RPMI7951 (cell line): ENCODE data around the gene SARDH. TPM values are rescaled to one million over a fixed set of nuclear protein-coding genes. Genes with fewer than 3 reads are reported as not detected.

ENCODE experiments used
- DNase-seq: peaks from one replicate; pipeline ENCODE4 v3.0.0-alpha.2; 2012; ENCODE audit warnings: low read depth
- total RNA-seq: library from RNA; depleted of rRNA; stranded (reverse); fragments of >200 nt; shearing (Covaris generic); gene quantifications from 2 replicates; pipeline ENCODE4 v1.2.3, GENCODE V29; 2014

The SARDH gene
- total RNA-seq, 1 experiment from 2014 or later = 1.8 TPM

- DNase-seq = peak; percentile 94
These were observed 23.4 kb downstream of the SARDH start for GRCh38 chr9:133714606-133715294.

- no peak for DNase-seq
These were observed 24.1 kb downstream of the SARDH start for GRCh38 chr9:133713960-133714495.

- DNase-seq = no peak
These were observed 24.8 kb downstream of the SARDH start for GRCh38 chr9:133713150-133713959.

GRCh38 chr9:133712221-133713100, 25.7 kb downstream of the SARDH start:
- DNase-seq = no peak

GRCh38 chr9:133711428-133712220, 26.5 kb downstream of the SARDH start:
- peak; percentile 55 for DNase-seq

- no peak for DNase-seq
These were observed 27.3 kb downstream of the SARDH start for GRCh38 chr9:133710661-133711427.

- DNase-seq = no peak
These were observed 28.2 kb downstream of the SARDH start for GRCh38 chr9:133709691-133710571.

- DNase-seq = no peak
These were observed 29.0 kb downstream of the SARDH start for GRCh38 chr9:133709015-133709611.

GRCh38 chr9:133708246-133709014, 29.7 kb downstream of the SARDH start:
- no peak for DNase-seq

DNA sequence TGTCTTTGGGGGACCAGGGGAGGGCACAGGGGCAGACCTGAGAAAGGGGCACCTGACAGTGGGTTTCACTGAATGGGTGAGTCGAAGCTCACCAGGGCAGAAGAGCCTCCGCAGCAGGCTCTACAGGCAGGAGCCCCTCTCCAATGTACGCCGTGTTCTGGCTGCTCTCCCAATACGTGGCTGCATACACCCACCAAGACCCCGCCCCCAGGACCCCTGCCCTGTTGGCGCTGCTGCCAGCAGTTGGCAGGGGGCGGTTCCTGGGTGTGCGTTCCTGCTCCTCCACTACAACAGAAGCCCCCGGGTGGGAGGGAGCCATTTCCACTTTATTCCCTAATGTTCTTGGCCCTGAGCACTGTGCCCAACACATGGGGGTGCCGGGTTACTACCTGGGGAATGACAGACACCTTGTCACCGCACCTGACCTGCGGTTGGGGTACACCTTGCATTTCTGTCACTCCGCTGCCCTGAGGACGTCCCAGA, 30.3 kb downstream of the SARDH start:
- DNase-seq = no peak

DNA sequence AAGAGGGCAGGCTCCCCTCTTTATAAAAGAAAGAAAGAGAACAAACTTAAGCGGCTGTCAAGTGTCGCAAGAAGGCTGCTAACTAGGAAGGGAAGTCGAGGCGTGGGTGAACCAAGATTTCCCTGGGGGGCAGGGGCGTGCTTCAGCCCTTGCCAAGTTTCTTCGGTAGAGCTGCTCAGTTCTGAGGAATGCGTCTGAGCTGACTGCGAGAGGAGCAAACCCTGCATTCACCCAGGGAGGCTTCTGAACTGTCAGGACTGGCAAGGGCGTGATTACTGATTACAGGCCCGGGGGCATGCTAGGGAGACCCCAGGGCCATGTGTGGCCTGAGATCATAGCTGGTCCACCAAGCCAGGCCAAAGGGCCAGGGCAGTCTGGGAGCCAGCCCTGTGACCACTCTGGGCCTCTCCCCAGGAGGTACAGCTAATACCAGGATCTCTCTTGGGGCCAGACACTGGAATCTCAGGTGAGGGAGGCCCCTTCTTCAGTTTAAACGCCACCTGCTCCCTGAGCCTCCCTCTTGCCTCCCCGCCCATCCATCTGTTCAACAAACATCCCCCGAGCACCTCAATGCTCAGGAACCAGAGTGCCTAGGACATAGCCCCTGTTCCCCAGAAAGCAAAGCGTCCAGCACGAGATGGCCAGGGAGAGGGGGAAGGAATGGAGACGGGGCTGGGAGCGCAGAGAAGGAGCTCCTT, 30.9 kb downstream of the SARDH start:
- peak; percentile 41 for DNase-seq

DNA sequence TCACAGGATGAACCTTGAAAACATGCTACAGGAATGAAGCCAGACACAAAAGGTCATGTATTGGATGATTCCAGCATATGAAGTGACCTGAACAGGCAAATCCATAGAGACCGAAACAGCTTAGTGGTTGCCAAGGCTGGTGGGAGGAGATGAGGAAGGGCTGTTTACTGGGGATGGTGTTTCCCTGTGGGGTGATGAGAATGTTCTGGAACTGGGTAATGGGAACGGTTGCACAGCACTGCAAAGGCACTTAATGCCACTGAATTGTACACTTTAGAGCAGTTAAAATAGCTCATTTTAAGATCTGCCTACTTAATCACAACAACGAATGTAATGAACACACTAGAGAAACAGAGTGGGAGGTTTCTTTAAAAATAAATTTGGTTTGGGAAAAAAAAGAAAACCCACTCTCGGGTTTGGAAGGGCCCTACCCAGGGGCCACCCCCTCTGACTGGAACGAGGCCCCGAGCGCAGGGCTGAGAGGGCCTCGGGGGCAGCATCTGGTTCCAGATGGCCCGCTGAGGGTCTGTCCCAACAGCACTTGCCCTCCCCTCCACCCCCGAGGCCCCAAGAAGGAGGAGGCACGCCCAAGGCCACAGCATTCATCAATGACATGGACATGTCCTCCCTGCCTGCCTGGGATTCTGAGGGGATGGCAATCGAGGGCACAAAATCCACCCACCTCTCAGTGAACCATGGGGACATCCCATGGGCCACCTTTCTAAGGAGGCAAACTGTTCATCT, 31.7 kb downstream of the SARDH start:
- no peak for DNase-seq

- DNase-seq = no peak
These were observed 32.6 kb downstream of the SARDH start for GRCh38 chr9:133705576-133705975.

DNA sequence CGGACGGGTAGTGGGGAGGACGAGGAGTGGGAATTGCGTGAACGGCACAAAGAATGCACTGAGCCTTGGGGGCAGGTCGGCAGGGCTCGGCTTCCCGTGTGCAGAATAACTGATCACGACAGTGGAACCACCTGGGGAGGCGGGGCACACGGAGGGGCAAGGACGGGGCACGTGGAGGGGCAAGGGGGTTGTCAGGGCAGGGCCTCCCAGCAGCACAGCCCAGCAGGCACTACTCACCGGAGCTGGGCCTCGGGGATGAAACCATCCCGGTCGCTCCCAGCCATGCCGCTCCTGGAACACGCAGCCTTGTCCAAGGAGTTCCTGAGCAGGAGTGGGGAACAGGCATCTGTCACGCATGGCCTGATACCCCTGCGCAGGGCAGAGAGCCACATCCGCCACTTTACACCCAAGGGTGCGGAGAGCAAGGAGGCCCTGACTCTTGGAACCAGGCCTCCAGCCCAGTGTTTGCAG, 33.4 kb downstream of the SARDH start:
- no peak for DNase-seq

GRCh38 chr9:133703591-133704399, 34.4 kb downstream of the SARDH start:
- no peak for DNase-seq
